COLO668 (cell line): ENCODE data around the gene ZACN.

Source experiments
- DNase-seq: peaks from one replicate; lab custom pipeline; 2025; ENCODE audit not compliant: unreplicated experiment; lab: John Stamatoyannopoulos, UW

Gene ZACN

GRCh38 chr17:76097716-76098295 lies 18.8 kb downstream of the ZACN start:
- DNase-seq, result no peak

- no peak for DNase-seq
These were observed 23.9 kb downstream of the ZACN start for GRCh38 chr17:76102944-76103273.

- peak; percentile 90 for DNase-seq
These were observed 24.5 kb downstream of the ZACN start, which contains the start of gene EXOC7 for GRCh38 chr17:76103274-76104139. Gene EXOC7 (minus strand): TSS chr17:76103787. CDS start chr17:76103692, 95 bp downstream.

GRCh38 chr17:76104140-76104895 lies 25.3 kb downstream of the ZACN start:
- no peak for DNase-seq

- no peak for DNase-seq
These were observed 25.9 kb downstream of the ZACN start for GRCh38 chr17:76104896-76105231.

- DNase-seq, result no peak
These were observed 27.7 kb downstream of the ZACN start for GRCh38 chr17:76106703-76107102.

GRCh38 chr17:76107509-76107908 lies 28.5 kb downstream of the ZACN start:
- no peak for DNase-seq

GRCh38 chr17:76111956-76112355 lies 33.0 kb downstream of the ZACN start:
- DNase-seq, result no peak

- no peak for DNase-seq
These were observed 36.3 kb downstream of the ZACN start for GRCh38 chr17:76115138-76115754.

- no peak for DNase-seq
These were observed 40.7 kb downstream of the ZACN start for GRCh38 chr17:76119409-76120371.

GRCh38 chr17:76120658-76121008 lies 41.7 kb downstream of the ZACN start:
- no peak for DNase-seq

GRCh38 chr17:76121932-76122430 lies 43.0 kb downstream of the ZACN start:
- no peak for DNase-seq

- DNase-seq, result no peak
These were observed 43.6 kb downstream of the ZACN start for GRCh38 chr17:76122431-76123190.

GRCh38 chr17:76123191-76123499 lies 44.2 kb downstream of the ZACN start:
- no peak for DNase-seq

- peak; percentile 28 for DNase-seq
These were observed 45.0 kb downstream of the ZACN start for GRCh38 chr17:76123749-76124581.

- DNase-seq, result no peak
These were observed 45.8 kb downstream of the ZACN start for GRCh38 chr17:76124582-76125390.

GRCh38 chr17:76125391-76125675 lies 46.4 kb downstream of the ZACN start:
- no peak for DNase-seq

- no peak for DNase-seq
These were observed 46.9 kb downstream of the ZACN start for GRCh38 chr17:76125922-76126321.
